Natural killer cell (primary cell): ENCODE measurements around the gene ADGRB3. TPM values are rescaled to one million over a fixed set of nuclear protein-coding genes. Genes with fewer than 3 reads are reported as not detected.

Source experiments
- ATAC-seq, 3 donors: fragments of 150-1000 bp in 2 of 3; fragments of 200-7000 bp in 1 of 3; cut with Tn5 transposase; 1 replicate in 1 of 3; 2 replicates in 2 of 3; pipeline ENCODE4 v1.10.0; 2021; ENCODE audit warnings: mild to moderate bottlenecking in 2 of 3, moderate library complexity in 2 of 3
- DNase-seq, 2 donors: peaks; one replicate each; pipeline versions ENCODE4 v3.0.0 to v3.0.0-alpha.2; 2013 to 2021; ENCODE audit warnings: mixed read lengths in 1 of 2
- H3K27ac ChIP-seq: one replicate; pipeline ENCODE4 v1.5.1; 2013; ENCODE audit warnings: mild to moderate bottlenecking, low read length
- H3K27me3 ChIP-seq: one replicate; pipeline ENCODE4 v1.6.1; 2013; ENCODE audit warnings: low read length; ENCODE audit not compliant: control insufficient read depth, insufficient read depth
- H3K36me3 ChIP-seq: one replicate; pipeline ENCODE4 v1.6.1; 2013; ENCODE audit warnings: low read length; ENCODE audit not compliant: control insufficient read depth, insufficient read depth
- H3K4me1 ChIP-seq: one replicate; pipeline ENCODE4 v1.6.1; 2013; ENCODE audit warnings: low read length; ENCODE audit not compliant: control insufficient read depth, insufficient read depth
- H3K4me3 ChIP-seq: one replicate; pipeline ENCODE4 v1.5.1; 2013; ENCODE audit warnings: low read length
- H3K9me3 ChIP-seq: one replicate; pipeline ENCODE4 v1.6.1; 2013; ENCODE audit warnings: low read length; ENCODE audit not compliant: control insufficient read depth, insufficient read depth
- H3K27ac Mint-ChIP-seq, 2 donors: one replicate each; pipeline ENCODE4 v1.8.0; 2022; ENCODE audit warnings: mild to moderate bottlenecking in 2 of 2, mixed read lengths in 2 of 2, moderate library complexity in 1 of 2
- H3K27me3 Mint-ChIP-seq, 2 donors: one replicate each; pipeline ENCODE4 v1.8.0; 2022; ENCODE audit warnings: low read depth in 2 of 2, mixed read lengths in 2 of 2
- H3K36me3 Mint-ChIP-seq: one replicate; pipeline ENCODE4 v1.8.0; 2022; ENCODE audit warnings: mixed read lengths
- H3K4me1 Mint-ChIP-seq, 2 donors: one replicate each; pipeline ENCODE4 v1.8.0; 2022; ENCODE audit warnings: mixed read lengths in 2 of 2
- H3K4me3 Mint-ChIP-seq: one replicate; pipeline ENCODE4 v1.8.0; 2022; ENCODE audit warnings: mild to moderate bottlenecking, moderate library complexity, mixed read lengths
- H3K9me3 Mint-ChIP-seq, 2 donors: one replicate each; pipeline ENCODE4 v1.8.0; 2022; ENCODE audit warnings: mixed read lengths in 2 of 2
- WGBS: methylation state at CpG from one replicate; pipeline ENCODE4 v1.1.7; 2013; ENCODE audit warnings: missing lambda C conversion rate; ENCODE audit not compliant: insufficient coverage; 5-methylcytosine and 5-hydroxymethylcytosine counted together
- intact Hi-C: fragments of 100-400 bp; cut with micrococcal nuclease; formaldehyde crosslinking; loops from one replicate; pipeline ENCODE4 v1.14.2; 2022
- total RNA-seq, 4 donors: library from RNA; stranded (reverse); fragments of 120-200 nt in 1 of 4; gene quantifications; one replicate each; pipeline versions ENCODE4 v1.2.3 to v1.2.4, GENCODE V29; 2013 to 2022
- TF ChIP-seq, protein P1 (sequence below): fragments of 200-600 bp; IDR thresholded peaks from one replicate; pipeline ENCODE4 v1.8.0; 2022; ENCODE audit warnings: antibody characterized with exemption

Gene ADGRB3
- total RNA-seq, 3 donors from 2014 or later (not counting 1 experiment from before 2014, with no cell fraction given), result not detected

DNA sequence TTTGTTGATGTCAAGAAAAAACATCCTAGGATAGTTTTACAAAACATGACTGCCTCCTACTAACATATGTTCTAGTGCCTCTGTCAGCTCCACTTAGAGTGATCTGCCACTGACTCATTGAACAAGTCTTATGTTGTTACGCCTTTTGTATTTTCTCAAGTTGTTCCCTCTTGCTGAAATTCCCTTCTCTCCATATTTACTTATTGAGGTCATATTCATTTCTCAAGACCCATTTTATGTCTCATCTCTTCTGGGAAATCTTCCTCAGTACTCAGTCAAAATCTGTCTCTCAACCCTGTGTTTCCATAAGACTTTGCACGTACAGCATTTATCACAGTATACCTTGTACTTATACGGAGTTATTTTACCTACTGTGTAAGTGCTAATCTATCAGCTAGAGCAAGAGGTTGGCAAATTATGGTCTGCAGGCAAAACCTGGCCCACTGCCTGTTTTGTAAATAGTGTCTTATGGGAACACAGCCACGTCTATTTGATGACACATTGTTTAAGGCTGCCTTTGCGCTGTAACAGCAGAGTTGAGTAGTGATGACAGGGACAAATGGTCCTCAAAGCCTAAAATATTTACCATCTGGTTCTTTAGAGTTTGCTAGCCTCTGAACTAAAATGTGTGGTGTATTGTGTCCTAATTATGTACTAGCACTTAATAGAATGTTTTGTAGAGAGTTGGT lies 83.4 kb downstream of the ADGRB3 start:
- ATAC-seq, result no peak
- WGBS, result 86% methylated on average over 5 of the region's 5 CpGs
- H3K9me3 Mint-ChIP-seq, result peaks cover 6 to 7% of the 10 kb centered on the region in 2 donors
- H3K4me1 Mint-ChIP-seq, result no peaks in the 10 kb centered on the region
- no peaks in the 10 kb centered on the region for H3K27me3 Mint-ChIP-seq
- Histone ChIP-seq H3K4me1 (no peaks in the 10 kb centered on the region), H3K27me3 (no peaks in the 10 kb centered on the region), H3K27ac (no peak overlapping the region), H3K9me3 (no peaks in the 10 kb centered on the region), H3K4me3 (no peak overlapping the region), H3K36me3 (no peaks in the 10 kb centered on the region)
- H3K27ac Mint-ChIP-seq, result no peak overlapping the region
- DNase-seq, result no peak
- intact Hi-C loops, result no loop called here
- no peak overlapping the region for H3K4me3 Mint-ChIP-seq
- TF ChIP-seq, protein P1, sequence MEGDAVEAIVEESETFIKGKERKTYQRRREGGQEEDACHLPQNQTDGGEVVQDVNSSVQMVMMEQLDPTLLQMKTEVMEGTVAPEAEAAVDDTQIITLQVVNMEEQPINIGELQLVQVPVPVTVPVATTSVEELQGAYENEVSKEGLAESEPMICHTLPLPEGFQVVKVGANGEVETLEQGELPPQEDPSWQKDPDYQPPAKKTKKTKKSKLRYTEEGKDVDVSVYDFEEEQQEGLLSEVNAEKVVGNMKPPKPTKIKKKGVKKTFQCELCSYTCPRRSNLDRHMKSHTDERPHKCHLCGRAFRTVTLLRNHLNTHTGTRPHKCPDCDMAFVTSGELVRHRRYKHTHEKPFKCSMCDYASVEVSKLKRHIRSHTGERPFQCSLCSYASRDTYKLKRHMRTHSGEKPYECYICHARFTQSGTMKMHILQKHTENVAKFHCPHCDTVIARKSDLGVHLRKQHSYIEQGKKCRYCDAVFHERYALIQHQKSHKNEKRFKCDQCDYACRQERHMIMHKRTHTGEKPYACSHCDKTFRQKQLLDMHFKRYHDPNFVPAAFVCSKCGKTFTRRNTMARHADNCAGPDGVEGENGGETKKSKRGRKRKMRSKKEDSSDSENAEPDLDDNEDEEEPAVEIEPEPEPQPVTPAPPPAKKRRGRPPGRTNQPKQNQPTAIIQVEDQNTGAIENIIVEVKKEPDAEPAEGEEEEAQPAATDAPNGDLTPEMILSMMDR, result no peak
- H3K36me3 Mint-ChIP-seq, result no peaks in the 10 kb centered on the region

DNA sequence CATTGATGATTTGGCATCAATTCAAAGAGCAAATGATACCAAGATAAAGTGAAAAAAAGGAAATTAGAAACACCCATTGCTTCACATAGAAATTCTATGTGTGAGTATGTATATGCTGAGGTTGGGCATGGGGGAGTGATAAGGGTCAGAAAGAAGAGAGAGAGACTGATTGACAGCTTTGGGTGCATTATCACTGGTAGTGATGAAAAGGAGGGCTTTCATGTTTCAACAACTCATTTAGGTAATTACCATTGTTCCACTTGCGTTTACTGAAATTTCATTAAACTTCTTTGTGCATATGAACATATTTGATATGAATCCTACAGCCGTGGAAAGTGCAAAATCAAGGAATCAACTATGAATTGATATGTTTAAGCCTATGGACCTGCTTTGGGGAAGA lies 84.7 kb downstream of the ADGRB3 start:
- H3K4me1 Mint-ChIP-seq, result no peaks in the 10 kb centered on the region
- peaks cover 4 to 6% of the 10 kb centered on the region in 2 donors for H3K9me3 Mint-ChIP-seq
- no peak overlapping the region for H3K4me3 Mint-ChIP-seq
- Histone ChIP-seq H3K4me3 (no peak overlapping the region), H3K27me3 (no peaks in the 10 kb centered on the region), H3K27ac (no peak overlapping the region), H3K9me3 (no peaks in the 10 kb centered on the region), H3K4me1 (no peaks in the 10 kb centered on the region), H3K36me3 (no peaks in the 10 kb centered on the region)
- intact Hi-C loops, result no loop called here
- TF ChIP-seq, protein P1, result no peak
- no peaks in the 10 kb centered on the region for H3K27me3 Mint-ChIP-seq
- no peak for ATAC-seq
- no peak for DNase-seq
- H3K27ac Mint-ChIP-seq, result no peak overlapping the region
- 100% methylated on average over 2 of the region's 2 CpGs for WGBS
- H3K36me3 Mint-ChIP-seq, result no peaks in the 10 kb centered on the region

DNA sequence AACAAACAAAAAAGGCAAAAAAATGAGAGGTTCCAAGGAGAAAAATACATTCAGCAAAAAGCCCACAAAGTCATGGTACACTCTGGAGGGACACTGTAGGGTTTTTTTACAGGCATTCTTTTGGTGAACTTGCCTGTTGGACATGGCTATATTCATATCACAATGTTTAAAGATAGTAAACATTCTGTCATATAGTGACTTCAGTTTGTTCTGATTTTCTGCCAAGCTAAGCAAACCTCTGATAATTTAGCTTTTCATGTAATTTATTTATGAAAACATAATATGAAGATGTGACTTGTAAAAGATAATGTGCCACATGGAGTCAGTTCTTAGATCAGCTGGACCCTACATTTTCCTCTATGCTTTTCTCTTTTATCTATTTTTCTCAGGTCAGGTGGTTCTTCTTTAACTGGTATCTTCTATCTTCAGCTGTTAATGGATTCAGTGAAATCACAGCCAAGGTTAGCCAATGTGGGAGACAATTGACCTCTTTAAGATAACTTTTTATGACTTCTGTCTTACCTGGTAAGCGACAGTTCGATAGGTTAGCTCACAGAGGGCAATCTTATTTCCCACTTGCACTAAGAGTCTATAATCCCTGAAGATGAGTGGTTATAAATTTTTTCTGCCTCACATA lies 87.9 kb downstream of the ADGRB3 start:
- H3K36me3 ChIP-seq, result no peaks in the 10 kb centered on the region
- H3K9me3 ChIP-seq, result no peaks in the 10 kb centered on the region
- intact Hi-C loops, result no loop called here
- DNase-seq (no peak), ATAC-seq (no peak)
- TF ChIP-seq, protein P1, result no peak
- H3K27ac Mint-ChIP-seq, result no peak overlapping the region
- H3K4me3 Mint-ChIP-seq, result no peak overlapping the region
- H3K27ac ChIP-seq, result no peak overlapping the region
- H3K27me3 ChIP-seq, result no peaks in the 10 kb centered on the region
- H3K4me3 ChIP-seq, result no peak overlapping the region
- H3K9me3 Mint-ChIP-seq, result peaks cover 6 to 7% of the 10 kb centered on the region in 2 donors
- no peaks in the 10 kb centered on the region for H3K4me1 Mint-ChIP-seq
- H3K27me3 Mint-ChIP-seq, result no peaks in the 10 kb centered on the region
- no CpG with 5 or more reads among the region's 2 CpGs for WGBS
- H3K36me3 Mint-ChIP-seq, result no peaks in the 10 kb centered on the region
- no peaks in the 10 kb centered on the region for H3K4me1 ChIP-seq
